GM12891 (cell line): ENCODE results near the gene AMBRA1.
"Not testable (repeated sequence)": the region's sequence is repeated elsewhere in the genome, so short reads cannot be mapped to it uniquely, and the experiment has no call there.

Source experiments
- DNase-seq: peaks from one replicate; pipeline ENCODE4 v3.0.0; 2011; ENCODE audit warnings: low spot score; ENCODE audit not compliant: insufficient read length
- FAIRE-seq: peaks from 2 replicates; lab custom pipeline; 2011; peaks lifted over from hg19 to GRCh38; lab: Jason Lieb, UNC
- PAX5 ChIP-seq: IDR thresholded peaks from 2 replicates; pipeline ENCODE4 v1.6.1; 2011; ENCODE audit warnings: low read length, moderate library complexity, mild to moderate bottlenecking; ENCODE audit not compliant: insufficient read depth, severe bottlenecking
- POLR2A ChIP-seq: IDR thresholded peaks from 2 replicates; pipeline ENCODE4 v1.6.1; 2011; ENCODE audit warnings: low read depth, low read length, control low read depth
- POLR2AphosphoS5 ChIP-seq: IDR thresholded peaks from 2 replicates; pipeline ENCODE4 v1.6.1; 2011; ENCODE audit warnings: low read depth, low read length, control low read depth
- POU2F2 ChIP-seq: IDR thresholded peaks from 2 replicates; pipeline ENCODE4 v1.6.1; 2011; ENCODE audit warnings: low read depth, mild to moderate bottlenecking, control low read depth, low read length, moderate library complexity
- SPI1 ChIP-seq: IDR thresholded peaks from 2 replicates; pipeline ENCODE4 v1.6.1; 2011; ENCODE audit warnings: low read depth, low read length, control low read depth
- TAF1 ChIP-seq: IDR thresholded peaks from 2 replicates; pipeline ENCODE4 v1.6.1; 2011; ENCODE audit warnings: low read depth, low read length, control low read depth

The AMBRA1 gene

GRCh38 chr11:46381819-46382645 lies 211.8 kb downstream of the AMBRA1 start:
- FAIRE-seq (peak; percentile 28), DNase-seq (no peak)
- no peak for TF ChIP-seq SPI1
- TF ChIP-seq PAX5 = no peak
- no peak for TF ChIP-seq POLR2A
- no peak for TF ChIP-seq TAF1
- no peak for TF ChIP-seq POLR2AphosphoS5
- no peak for TF ChIP-seq POU2F2

- DNase-seq (no peak), FAIRE-seq (no peak)
- no peak for TF ChIP-seq SPI1
- TF ChIP-seq POLR2A = no peak
- no peak for TF ChIP-seq PAX5
- TF ChIP-seq POLR2AphosphoS5 = no peak
- TF ChIP-seq TAF1 = no peak
- no peak for TF ChIP-seq POU2F2
These were observed 212.6 kb downstream of the AMBRA1 start, which contains the start of gene MDK for GRCh38 chr11:46381048-46381818. MDK (plus strand) TSS chr11:46381669; CDS start chr11:46382058, 389 bp downstream.

- peak; percentile 33 for FAIRE-seq
- peak; percentile 76 for DNase-seq
- no peak for TF ChIP-seq PAX5
These were observed 213.3 kb downstream of the AMBRA1 start for GRCh38 chr11:46380340-46381047.

GRCh38 chr11:46379482-46380293 lies 214.1 kb downstream of the AMBRA1 start:
- FAIRE-seq, DNase-seq: not testable (repeated sequence)

- no peak for DNase-seq
- TF ChIP-seq POU2F2 = no peak
- TF ChIP-seq TAF1 = no peak
- no peak for TF ChIP-seq POLR2A
- no peak for TF ChIP-seq POLR2AphosphoS5
- TF ChIP-seq PAX5 = no peak
- TF ChIP-seq SPI1 = no peak
- FAIRE-seq = no peak
These were observed 214.9 kb downstream of the AMBRA1 start for GRCh38 chr11:46378811-46379481.

GRCh38 chr11:46378296-46378695 lies 215.5 kb downstream of the AMBRA1 start:
- DNase-seq (no peak), FAIRE-seq (no peak)
- TF ChIP-seq TAF1 = no peak
- no peak for TF ChIP-seq POLR2A

- TF ChIP-seq TAF1 = no peak
- no peak for TF ChIP-seq POLR2AphosphoS5
- TF ChIP-seq SPI1 = no peak
- no peak for TF ChIP-seq POU2F2
- FAIRE-seq (no peak), DNase-seq (no peak)
These were observed 216.0 kb downstream of the AMBRA1 start for GRCh38 chr11:46377831-46378230.

- DNase-seq (no peak), FAIRE-seq (no peak)
- TF ChIP-seq TAF1 (no peak), SPI1 (no peak), PAX5 (no peak), POLR2AphosphoS5 (no peak), POLR2A (no peak), POU2F2 (no peak)
These were observed 216.5 kb downstream of the AMBRA1 start for GRCh38 chr11:46377290-46377689.
